DND-41 (cell line): ENCODE results near the gene MIPEP.

Experiments used
- CTCF ChIP-seq: IDR thresholded peaks from 2 replicates; pipeline ENCODE4 v1.5.1; 2012; ENCODE audit warnings: borderline replicate concordance, low read length, moderate library complexity, mild to moderate bottlenecking; ENCODE audit not compliant: poor library complexity, severe bottlenecking; ENCODE audit errors: extremely low read depth
- EZH2 ChIP-seq: IDR thresholded peaks from 3 replicates; pipeline ENCODE4 v1.6.1; 2012; ENCODE audit warnings: borderline replicate concordance, low read depth, mild to moderate bottlenecking, moderate library complexity, low read length, inconsistent platforms; ENCODE audit not compliant: severe bottlenecking

GRCh38 chr13:23868521-23868920 is 20.7 kb downstream of the MIPEP start:
- no peak for TF ChIP-seq CTCF
- no peak for TF ChIP-seq EZH2
